Glutamatergic neuron (in vitro differentiated cells): ENCODE measurements around the gene CAPN5. TPM values are rescaled to one million over a fixed set of nuclear protein-coding genes. Genes with fewer than 3 reads are reported as not detected.
"Not testable (repeated sequence)": the region's sequence is repeated elsewhere in the genome, so short reads cannot be mapped to it uniquely, and the experiment has no call there.

Experiments
- DNase-seq: peaks from one replicate; pipeline ENCODE4 v3.0.0; 2022
- H3K27ac Mint-ChIP-seq: one replicate; pipeline ENCODE4 v1.8.0; 2020; ENCODE audit warnings: mild to moderate bottlenecking, mixed read lengths, inconsistent platforms; ENCODE audit not compliant: unreplicated experiment
- H3K27me3 Mint-ChIP-seq: one replicate; pipeline ENCODE4 v1.8.0; 2020; ENCODE audit warnings: mild to moderate bottlenecking, moderate library complexity, mixed read lengths, inconsistent platforms; ENCODE audit not compliant: unreplicated experiment
- H3K36me3 Mint-ChIP-seq: one replicate; pipeline ENCODE4 v1.8.0; 2020; ENCODE audit warnings: mild to moderate bottlenecking, mixed read lengths, inconsistent platforms; ENCODE audit not compliant: unreplicated experiment
- H3K4me1 Mint-ChIP-seq: one replicate; pipeline ENCODE4 v1.8.0; 2020; ENCODE audit warnings: mild to moderate bottlenecking, low read depth, mixed read lengths, inconsistent platforms; ENCODE audit not compliant: unreplicated experiment
- H3K4me3 Mint-ChIP-seq: one replicate; pipeline ENCODE4 v1.8.0; 2020; ENCODE audit warnings: mild to moderate bottlenecking, mixed read lengths, inconsistent platforms; ENCODE audit not compliant: unreplicated experiment
- H3K9me3 Mint-ChIP-seq: one replicate; pipeline ENCODE4 v1.8.0; 2020; ENCODE audit warnings: mild to moderate bottlenecking, moderate library complexity, mixed read lengths, inconsistent platforms; ENCODE audit not compliant: unreplicated experiment
- total RNA-seq: library from RNA; stranded (reverse); fragmentation: NEBNext Ultra II Directional; extraction: Animal tissue kit (Norgen Biotek cat#: 25700); gene quantifications from one replicate; pipeline ENCODE4 v1.2.1, GENCODE V29; 2021; ENCODE audit not compliant: unreplicated experiment
- TF ChIP-seq, protein P1 (sequence below): fragments of 200-600 bp; sonication (generic); IDR thresholded peaks from one replicate; pipeline ENCODE4 v1.5.0; 2021; ENCODE audit not compliant: partially characterized antibody, unreplicated experiment

Gene CAPN5
- total RNA-seq, 1 donor from 2014 or later = 45.0 TPM

DNA sequence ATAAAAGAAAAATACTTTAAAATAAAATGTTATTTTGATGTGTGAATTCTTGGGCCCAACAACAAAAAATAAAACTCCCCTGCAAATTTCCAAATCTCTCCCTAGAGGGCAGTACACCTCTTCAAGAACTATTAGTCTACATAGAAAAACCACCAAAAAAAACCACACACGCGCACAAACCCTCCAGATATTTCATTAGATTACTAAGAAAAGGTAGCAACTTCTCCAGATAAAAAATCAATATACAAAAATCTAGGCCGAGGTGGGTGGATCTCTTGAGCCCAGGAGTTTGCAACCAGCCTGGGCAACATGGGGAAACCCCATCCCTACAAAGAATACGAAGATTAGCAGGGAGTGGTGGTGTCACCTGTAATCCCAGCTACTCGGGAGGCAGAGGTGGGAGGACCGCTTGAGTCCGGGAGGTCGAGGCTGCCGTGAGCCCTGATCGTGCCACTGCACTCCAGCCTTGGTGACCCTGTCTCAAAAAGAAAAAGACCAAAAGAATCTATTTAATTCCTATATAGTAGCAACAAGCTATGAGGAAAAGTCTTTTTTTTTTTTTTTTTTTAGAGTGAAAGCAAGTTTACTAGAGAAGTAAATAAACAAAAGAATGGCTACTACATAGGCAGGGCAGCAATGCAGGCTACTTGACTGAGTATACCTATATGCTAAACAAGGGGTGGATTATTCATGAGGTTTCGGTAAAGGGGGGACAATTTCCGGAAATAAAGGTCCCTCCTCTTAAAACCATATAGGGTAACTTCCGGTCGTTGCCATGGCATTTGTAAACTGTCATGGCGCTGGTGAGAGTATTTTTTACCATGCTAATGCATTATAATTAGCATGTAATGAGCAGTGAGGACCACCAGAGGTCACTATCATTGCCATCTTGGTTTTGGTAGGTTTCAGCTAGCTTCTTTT is 19.5 kb upstream of the CAPN5 start:
- H3K9me3 Mint-ChIP-seq = peaks cover 4% of the 10 kb centered on the region
- H3K27me3 Mint-ChIP-seq = peaks cover 3% of the 10 kb centered on the region
- H3K27ac Mint-ChIP-seq = no peak overlapping the region
- H3K36me3 Mint-ChIP-seq = no peaks in the 10 kb centered on the region
- TF ChIP-seq, protein P1, sequence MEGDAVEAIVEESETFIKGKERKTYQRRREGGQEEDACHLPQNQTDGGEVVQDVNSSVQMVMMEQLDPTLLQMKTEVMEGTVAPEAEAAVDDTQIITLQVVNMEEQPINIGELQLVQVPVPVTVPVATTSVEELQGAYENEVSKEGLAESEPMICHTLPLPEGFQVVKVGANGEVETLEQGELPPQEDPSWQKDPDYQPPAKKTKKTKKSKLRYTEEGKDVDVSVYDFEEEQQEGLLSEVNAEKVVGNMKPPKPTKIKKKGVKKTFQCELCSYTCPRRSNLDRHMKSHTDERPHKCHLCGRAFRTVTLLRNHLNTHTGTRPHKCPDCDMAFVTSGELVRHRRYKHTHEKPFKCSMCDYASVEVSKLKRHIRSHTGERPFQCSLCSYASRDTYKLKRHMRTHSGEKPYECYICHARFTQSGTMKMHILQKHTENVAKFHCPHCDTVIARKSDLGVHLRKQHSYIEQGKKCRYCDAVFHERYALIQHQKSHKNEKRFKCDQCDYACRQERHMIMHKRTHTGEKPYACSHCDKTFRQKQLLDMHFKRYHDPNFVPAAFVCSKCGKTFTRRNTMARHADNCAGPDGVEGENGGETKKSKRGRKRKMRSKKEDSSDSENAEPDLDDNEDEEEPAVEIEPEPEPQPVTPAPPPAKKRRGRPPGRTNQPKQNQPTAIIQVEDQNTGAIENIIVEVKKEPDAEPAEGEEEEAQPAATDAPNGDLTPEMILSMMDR = peak; percentile 47
- no peak for DNase-seq
- H3K4me1 Mint-ChIP-seq = peaks cover 2% of the 10 kb centered on the region
- H3K4me3 Mint-ChIP-seq = peak overlapping the region; percentile 27

DNA sequence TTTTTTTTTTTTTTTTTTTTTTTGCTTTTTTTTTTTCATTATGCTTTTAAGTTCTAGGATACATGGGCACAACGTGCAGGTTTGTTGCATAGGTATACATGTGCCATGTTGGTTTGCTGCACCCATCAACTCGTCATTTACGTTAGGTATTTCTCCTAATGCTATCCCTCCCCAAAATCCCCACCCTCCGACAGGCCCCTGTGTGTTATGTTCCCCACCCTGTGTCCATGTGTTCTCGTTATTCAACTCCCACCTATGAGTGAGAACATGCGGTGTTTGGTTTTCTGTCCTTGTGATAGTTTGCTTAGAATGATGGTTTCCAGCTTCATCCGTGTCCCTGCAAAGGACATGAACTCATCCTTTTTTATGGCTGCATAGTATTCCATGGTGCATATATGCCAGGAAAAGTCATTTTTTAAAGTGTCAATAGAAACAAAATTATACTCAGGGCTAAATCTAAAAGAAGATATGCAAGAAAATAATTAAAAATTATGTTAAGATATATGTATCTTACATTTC is 18.8 kb upstream of the CAPN5 start:
- not testable (repeated sequence) for H3K4me3 Mint-ChIP-seq, DNase-seq, H3K4me1 Mint-ChIP-seq, H3K27me3 Mint-ChIP-seq, H3K27ac Mint-ChIP-seq, H3K36me3 Mint-ChIP-seq, H3K9me3 Mint-ChIP-seq

DNA sequence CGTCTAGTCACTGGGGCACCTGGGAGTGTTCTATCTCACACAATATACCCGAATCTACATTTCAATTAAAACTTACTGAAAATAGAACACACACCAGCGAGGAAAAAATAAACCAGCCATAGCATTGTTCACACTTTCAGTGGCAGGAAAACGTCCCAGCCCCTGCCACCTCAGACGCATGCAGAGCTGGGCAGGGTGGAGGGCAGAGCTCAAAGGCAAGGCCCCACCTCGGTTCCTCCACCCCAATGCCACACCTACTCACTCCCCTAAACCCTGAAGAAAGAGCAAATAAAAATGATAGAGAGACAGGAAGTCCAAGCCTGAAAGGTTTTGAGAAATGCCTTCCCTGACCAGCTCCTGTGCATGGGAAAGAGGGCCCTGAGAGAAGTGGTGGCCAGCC is 17.7 kb upstream of the CAPN5 start:
- Mint-ChIP-seq H3K9me3 (peaks cover 4% of the 10 kb centered on the region), H3K27me3 (peaks cover 3% of the 10 kb centered on the region), H3K36me3 (peaks cover 5% of the 10 kb centered on the region), H3K27ac (no peak overlapping the region), H3K4me3 (no peak overlapping the region), H3K4me1 (peaks cover 2% of the 10 kb centered on the region)
- no peak for DNase-seq
- TF ChIP-seq, protein P1 = no peak

DNA sequence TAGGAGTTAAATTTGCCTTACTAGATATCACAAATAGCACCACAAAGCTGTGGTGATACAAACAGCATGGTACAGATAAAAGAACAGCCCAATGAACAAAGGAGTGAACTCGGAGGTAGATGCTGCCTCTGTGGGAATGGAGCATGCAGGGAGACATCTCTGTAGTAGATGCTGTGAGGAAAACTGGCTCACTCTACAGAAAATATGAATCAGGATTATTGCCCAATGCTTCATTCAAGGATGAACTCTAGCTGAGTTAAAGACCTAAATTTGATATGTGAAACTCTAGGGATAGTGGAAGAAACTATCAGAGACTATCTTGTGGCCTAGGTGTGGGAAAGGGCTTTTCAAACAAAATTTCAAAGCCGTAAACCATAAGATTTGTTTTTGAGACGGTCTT is 15.3 kb upstream of the CAPN5 start:
- DNase-seq = no peak
- peaks cover 4% of the 10 kb centered on the region for H3K9me3 Mint-ChIP-seq
- peaks cover 5% of the 10 kb centered on the region for H3K36me3 Mint-ChIP-seq
- H3K4me1 Mint-ChIP-seq = peaks cover 5% of the 10 kb centered on the region
- no peak overlapping the region for H3K4me3 Mint-ChIP-seq
- TF ChIP-seq, protein P1 = no peak
- H3K27me3 Mint-ChIP-seq = no peaks in the 10 kb centered on the region
- no peak overlapping the region for H3K27ac Mint-ChIP-seq

DNA sequence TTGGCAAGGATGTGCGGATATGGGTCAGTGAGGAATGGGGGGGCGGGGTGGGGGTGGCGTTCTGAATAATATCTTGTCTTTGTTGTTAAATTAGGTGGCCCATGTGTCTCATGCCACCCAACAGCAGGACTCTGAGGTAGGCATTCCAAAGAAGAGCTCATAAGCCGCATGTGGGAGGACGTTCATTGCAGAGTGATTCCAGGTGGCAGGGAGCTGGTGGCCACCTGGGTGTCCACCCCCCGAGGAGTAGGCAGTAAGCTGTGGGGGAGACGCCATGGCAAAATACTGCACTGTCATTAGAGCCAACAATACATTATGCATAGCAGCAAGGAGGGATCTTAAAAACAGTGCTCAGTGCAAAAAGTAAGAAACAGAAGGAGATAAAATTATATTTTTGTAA is 14.3 kb upstream of the CAPN5 start:
- Mint-ChIP-seq H3K4me3 (no peak overlapping the region), H3K27ac (no peak overlapping the region), H3K27me3 (no peaks in the 10 kb centered on the region), H3K9me3 (peaks cover 4% of the 10 kb centered on the region), H3K36me3 (peaks cover 5% of the 10 kb centered on the region), H3K4me1 (peaks cover 4% of the 10 kb centered on the region)
- DNase-seq = no peak
- TF ChIP-seq, protein P1 = no peak
